Peyer's patch (tissue), 4 donors: ENCODE data around the gene CCDC88C.

ENCODE experiments used
- CTCF ChIP-seq, 6 experiments: fragments of 450-650 bp in 4 of 6; fragments of 200-600 bp in 2 of 6; sonication (generic) in 1 of 6; IDR thresholded peaks; one replicate each; pipeline ENCODE4 v1.5.1; 2017 to 2019; ENCODE audit warnings: antibody characterized with exemption in 6 of 6, mild to moderate bottlenecking in 3 of 6, moderate library complexity in 1 of 6
- POLR2A ChIP-seq, 2 donors: fragments of 450-650 bp; IDR thresholded peaks; one replicate each; pipeline ENCODE4 v1.5.1; 2017; ENCODE audit warnings: antibody characterized with exemption in 2 of 2, mild to moderate bottlenecking in 2 of 2, moderate library complexity in 2 of 2

DNA sequence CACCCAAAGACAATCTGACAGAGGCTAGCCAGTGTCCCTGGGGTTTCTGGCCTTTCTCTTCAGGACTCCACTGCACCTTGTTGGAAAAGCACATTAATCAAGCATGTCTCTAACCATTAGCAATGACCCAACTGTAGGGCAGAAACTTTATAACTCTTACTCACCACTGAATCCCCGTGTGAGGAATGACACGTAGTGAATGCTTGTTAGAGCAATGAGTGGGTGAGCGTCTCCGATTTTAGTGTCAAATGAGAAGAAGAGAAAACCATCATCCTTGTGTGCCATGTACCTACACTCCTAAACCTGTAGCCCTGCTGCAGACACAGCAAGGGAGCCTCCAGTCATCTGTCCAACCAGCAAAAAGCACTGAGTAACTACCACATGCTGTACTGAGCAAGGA, 116.7 kb downstream of the CCDC88C start:
- TF ChIP-seq CTCF (IDR thresholded peaks at IDR 0.05) (no peak), POLR2A (IDR thresholded peaks at IDR 0.05) (no peak)
